Measurements from ENCODE around the gene CTF1. TPM values are rescaled to one million over a fixed set of nuclear protein-coding genes. Genes with fewer than 3 reads are reported as not detected.
A peak's percentile ranks its signal among the peaks of the same experiment; 100 is the strongest.

Gene CTF1
- total RNA-seq, 1 experiment from 2014 or later: 1.4 TPM

DNA sequence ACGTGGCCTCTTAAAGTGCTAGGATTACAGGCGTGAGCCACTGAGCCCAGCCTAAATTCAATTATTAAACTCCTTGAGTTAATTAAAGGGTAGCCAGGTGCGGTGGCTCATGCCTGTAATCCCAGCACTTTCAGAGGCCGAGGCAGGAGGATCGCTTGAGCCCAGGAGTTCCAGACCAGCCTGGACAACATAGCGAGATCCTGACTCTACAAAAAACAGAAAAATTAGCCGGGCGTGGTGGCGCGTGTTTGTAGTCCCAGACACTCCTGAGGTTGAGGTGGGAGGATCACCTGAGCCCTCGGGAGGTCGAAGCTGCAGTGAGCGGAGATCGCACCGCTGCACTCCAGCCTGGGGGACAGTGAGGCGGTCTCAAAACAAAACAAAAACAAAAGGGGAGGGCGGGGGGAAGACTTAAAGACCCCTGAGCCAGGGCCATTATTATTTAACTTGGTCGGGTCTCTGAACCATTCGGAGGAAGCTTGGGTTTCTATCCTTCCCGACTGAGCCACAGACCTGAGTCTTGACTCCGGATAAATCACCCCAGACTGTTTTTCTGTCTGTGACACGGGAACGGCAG lies 22.1 kb upstream of the CTF1 start:
- ChIA-PET RAD21 (ENCODE audit: low non-redundant PET in 1 of 2, low total read pairs in 2 of 2, uncharacterized antibody in 2 of 2, unreplicated experiment in 2 of 2) (no interaction called here), CTCF (interaction anchor here (1.6 kb wide), 1 partner anchor 30 kb away, joined by 4 read pairs; no protein-coding TSS in a partner anchor), POLR2A (interaction anchor here (0.9 to 2.9 kb wide), 5 partner anchors 13 to 87 kb away, joined by 3 to 15 read pairs (median 3); partner anchors contain the start of gene ZNF629)
- Histone ChIP-seq H4K20me1 (ENCODE audit: insufficient read depth) (no peaks in the 10 kb centered on the region), H3K9me3 (ENCODE audit: control insufficient read depth in 1 of 2, insufficient read depth in 1 of 2, low read depth in 1 of 2, low read length in 2 of 2) (no peaks in the 10 kb centered on the region), H3K36me3 (ENCODE audit: control insufficient read depth in 1 of 2, insufficient read depth in 2 of 2, low read length in 2 of 2) (no peaks in the 10 kb centered on the region), H3K9ac (ENCODE audit: low read length) (peak overlapping the region; percentile 93), H3K4me1 (ENCODE audit: control insufficient read depth in 1 of 2, insufficient read depth in 2 of 2, low read length in 2 of 2) (peaks cover 0 to 26% of the 10 kb centered on the region in 2 experiments; a peak in 3 of 4 replicates), H3K4me3 (replicated peaks in 1 of 2; ENCODE audit: low read depth in 1 of 2, low read length in 2 of 2) (peak overlapping the region; percentile 87 to 89), H2AFZ (ENCODE audit: low read depth, low read length, poor library complexity, severe bottlenecking) (no peak overlapping the region), H3K27ac (ENCODE audit: low read depth, low read length) (peak overlapping the region; percentile 97), H3K4me2 (ENCODE audit: low read length) (peak overlapping the region; percentile 97), H3K27me3 (ENCODE audit: insufficient read depth, low read length) (no peaks in the 10 kb centered on the region), H3K9me2 (ENCODE audit: insufficient read depth) (no peaks in the 10 kb centered on the region), H3K79me2 (ENCODE audit: insufficient read depth, low read length) (peaks cover 27% of the 10 kb centered on the region)
- DNase-seq (ENCODE audit: low read depth, low spot score) (no peak), ATAC-seq (peak; percentile 5; the same call in 1 of the 2 replicates)
- intact Hi-C loops (cut with micrococcal nuclease): no loop called here
- no TSS peak for BruUV-seq (replicated peaks)
- TF ChIP-seq REST (IDR thresholded peaks at IDR 0.05; ENCODE audit: low read depth) (no peak), ELF1 (IDR thresholded peaks at IDR 0.05; ENCODE audit: borderline replicate concordance, low read depth) (no peak), TCF7L2 (IDR thresholded peaks at IDR 0.05; ENCODE audit: borderline replicate concordance, extremely low read depth, insufficient read depth, insufficient read length) (no peak), CTCF (IDR thresholded peaks at IDR 0.05 in 2 of 3, conservative IDR thresholded peaks at IDR 0.05 in 1 of 3; ENCODE audit: borderline replicate concordance in 1 of 3, insufficient read depth in 1 of 3, low read depth in 2 of 3, low read length in 2 of 3) (no peak), ZNF274 (IDR thresholded peaks at IDR 0.05; ENCODE audit: low read depth, low read length) (no peak), POLR2AphosphoS5 (IDR thresholded peaks at IDR 0.05; ENCODE audit: low read depth, low read length) (no peak), SP1 (IDR thresholded peaks at IDR 0.05; ENCODE audit: low read depth) (no peak), RAD21 (IDR thresholded peaks at IDR 0.05; ENCODE audit: low read depth) (no peak), ZFX (IDR thresholded peaks at IDR 0.05) (no peak), EZH2phosphoT487 (IDR thresholded peaks at IDR 0.05; ENCODE audit: borderline replicate concordance) (no peak), POLR2A (IDR thresholded peaks at IDR 0.05; ENCODE audit: borderline replicate concordance, extremely low read depth, insufficient read depth, insufficient read length) (no peak), CBX3 (IDR thresholded peaks at IDR 0.05; ENCODE audit: low read depth) (no peak), CEBPB (IDR thresholded peaks at IDR 0.05; ENCODE audit: low read depth) (no peak), FOSL1 (IDR thresholded peaks at IDR 0.05; ENCODE audit: low read depth) (no peak)
- TF ChIP-seq, protein P1, sequence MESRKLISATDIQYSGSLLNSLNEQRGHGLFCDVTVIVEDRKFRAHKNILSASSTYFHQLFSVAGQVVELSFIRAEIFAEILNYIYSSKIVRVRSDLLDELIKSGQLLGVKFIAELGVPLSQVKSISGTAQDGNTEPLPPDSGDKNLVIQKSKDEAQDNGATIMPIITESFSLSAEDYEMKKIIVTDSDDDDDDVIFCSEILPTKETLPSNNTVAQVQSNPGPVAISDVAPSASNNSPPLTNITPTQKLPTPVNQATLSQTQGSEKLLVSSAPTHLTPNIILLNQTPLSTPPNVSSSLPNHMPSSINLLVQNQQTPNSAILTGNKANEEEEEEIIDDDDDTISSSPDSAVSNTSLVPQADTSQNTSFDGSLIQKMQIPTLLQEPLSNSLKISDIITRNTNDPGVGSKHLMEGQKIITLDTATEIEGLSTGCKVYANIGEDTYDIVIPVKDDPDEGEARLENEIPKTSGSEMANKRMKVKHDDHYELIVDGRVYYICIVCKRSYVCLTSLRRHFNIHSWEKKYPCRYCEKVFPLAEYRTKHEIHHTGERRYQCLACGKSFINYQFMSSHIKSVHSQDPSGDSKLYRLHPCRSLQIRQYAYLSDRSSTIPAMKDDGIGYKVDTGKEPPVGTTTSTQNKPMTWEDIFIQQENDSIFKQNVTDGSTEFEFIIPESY (IDR thresholded peaks at IDR 0.05; ENCODE audit: extremely low read depth, insufficient replicate concordance, low read length): no peak

All from HCT116 (cell line).